Measurements from ENCODE around the gene HBM.

DNA sequence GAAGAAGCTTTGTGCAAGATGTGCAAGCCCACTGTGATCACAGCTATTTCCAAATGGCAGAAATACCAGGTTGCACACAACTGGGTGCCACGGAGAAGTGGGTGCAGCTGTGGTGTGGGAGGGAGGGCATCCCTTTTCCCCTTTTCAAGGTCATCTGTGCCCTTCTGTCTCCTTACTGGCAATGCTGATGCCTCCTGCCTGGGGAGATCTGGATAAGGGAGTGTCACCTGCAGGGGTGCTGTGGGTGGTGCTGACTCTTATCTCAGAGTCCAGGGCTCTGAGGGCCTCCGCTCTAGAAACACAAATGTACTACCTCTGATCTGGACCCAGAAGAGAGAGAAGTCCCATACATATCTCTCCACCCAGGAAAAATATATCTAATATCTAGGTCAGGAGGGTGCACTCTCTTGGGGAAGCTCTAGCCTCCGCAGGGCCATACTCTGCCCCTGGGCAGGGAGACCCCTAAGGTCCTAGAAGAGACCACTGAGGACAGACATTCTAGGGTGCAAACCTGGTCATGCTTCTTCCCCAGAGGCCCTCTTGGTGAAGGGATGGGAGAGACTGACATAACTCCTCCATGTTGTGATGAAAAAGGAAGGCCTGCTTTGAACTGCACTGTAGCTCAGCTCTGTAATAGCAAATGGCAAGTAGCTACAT, 45.8 kb upstream of the HBM start:
- TF ChIP-seq, protein P1, sequence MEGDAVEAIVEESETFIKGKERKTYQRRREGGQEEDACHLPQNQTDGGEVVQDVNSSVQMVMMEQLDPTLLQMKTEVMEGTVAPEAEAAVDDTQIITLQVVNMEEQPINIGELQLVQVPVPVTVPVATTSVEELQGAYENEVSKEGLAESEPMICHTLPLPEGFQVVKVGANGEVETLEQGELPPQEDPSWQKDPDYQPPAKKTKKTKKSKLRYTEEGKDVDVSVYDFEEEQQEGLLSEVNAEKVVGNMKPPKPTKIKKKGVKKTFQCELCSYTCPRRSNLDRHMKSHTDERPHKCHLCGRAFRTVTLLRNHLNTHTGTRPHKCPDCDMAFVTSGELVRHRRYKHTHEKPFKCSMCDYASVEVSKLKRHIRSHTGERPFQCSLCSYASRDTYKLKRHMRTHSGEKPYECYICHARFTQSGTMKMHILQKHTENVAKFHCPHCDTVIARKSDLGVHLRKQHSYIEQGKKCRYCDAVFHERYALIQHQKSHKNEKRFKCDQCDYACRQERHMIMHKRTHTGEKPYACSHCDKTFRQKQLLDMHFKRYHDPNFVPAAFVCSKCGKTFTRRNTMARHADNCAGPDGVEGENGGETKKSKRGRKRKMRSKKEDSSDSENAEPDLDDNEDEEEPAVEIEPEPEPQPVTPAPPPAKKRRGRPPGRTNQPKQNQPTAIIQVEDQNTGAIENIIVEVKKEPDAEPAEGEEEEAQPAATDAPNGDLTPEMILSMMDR (IDR thresholded peaks at IDR 0.05), result no peak
- TF ChIP-seq POLR2A (IDR thresholded peaks at IDR 0.05) (no peak), EP300 (IDR thresholded peaks at IDR 0.05) (no peak)

Data from tibial nerve (tissue), 4 donors.